ENCODE measurements around the gene OR51S1. TPM values are rescaled to one million over a fixed set of nuclear protein-coding genes. Genes with fewer than 3 reads are reported as not detected.

The OR51S1 gene
- total RNA-seq (ENCODE audit: low replicate concordance): not detected in 2 replicates

GRCh38 chr11:4848908-4849532 lies at the start of gene OR51S1:
Gene OR51S1, minus strand, starts transcription at chr11:4849208. Its CDS starts 0 bp downstream, at chr11:4849208.

GRCh38 chr11:4881860-4882500 lies 33.0 kb upstream of the OR51S1 start, which contains the start of gene OR51T1:
Gene OR51T1, plus strand, starts transcription at chr11:4881900. Its CDS starts 0 bp downstream, at chr11:4881900.

DNA sequence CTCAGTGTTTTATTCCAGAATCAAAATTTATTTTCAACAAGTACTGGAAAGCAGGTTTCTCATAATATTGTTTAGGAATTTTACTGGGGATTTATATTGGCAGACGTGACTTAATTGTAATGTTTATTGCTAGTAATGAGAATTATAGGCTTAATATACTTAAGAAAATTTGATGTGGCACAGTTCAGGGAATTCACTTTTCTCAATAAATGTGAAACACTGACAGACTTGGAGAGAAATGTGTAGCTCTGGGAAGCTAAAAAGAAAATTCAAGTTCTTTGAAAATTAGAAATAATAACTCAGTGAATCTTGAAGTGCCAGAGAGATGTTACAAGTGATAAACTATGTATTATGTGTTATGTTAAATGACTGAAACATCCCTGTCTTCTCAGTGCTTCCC lies 28.0 kb downstream of the OR51S1 start, which contains the start of gene OR51F2:
OR51F2 (plus strand) TSS at position 301 of the 400 bp plus-strand sequence. CDS start 101 bp downstream, outside the sequence.

DNA sequence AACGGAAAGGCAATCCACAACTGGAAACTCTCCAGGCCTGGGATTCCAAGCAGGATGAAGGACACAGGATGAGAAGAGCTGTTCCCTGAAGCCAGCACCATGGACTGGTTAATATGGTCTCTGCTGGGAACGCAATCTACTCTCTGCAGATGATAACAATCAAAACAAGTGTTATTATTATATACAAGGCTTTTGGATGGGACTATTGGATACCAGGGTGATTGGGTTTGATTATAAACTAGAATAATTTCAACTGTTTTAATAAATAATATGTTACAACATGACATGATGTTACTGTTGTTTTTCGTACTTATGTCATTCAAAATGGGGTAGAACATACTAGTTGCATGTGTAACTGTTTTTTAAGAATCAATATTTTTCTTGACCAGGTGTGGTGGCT lies 44.7 kb downstream of the OR51S1 start, which contains the start of gene OR52R1:
OR52R1 (minus strand) TSS at position 101 of the 400 bp plus-strand sequence; CDS start at position 101, 0 bp downstream.

Other genes with a start within 250 kb of the OR51S1 start
- 6.2 and 9.5 TPM in 2 replicates for gene TRIM68, start 241.0 kb downstream of the OR51S1 start, total RNA-seq (ENCODE audit: low replicate concordance)
- not detected in 2 replicates for gene OR51D1, start 211.7 kb downstream of the OR51S1 start, total RNA-seq (ENCODE audit: low replicate concordance)
- not detected in 2 replicates for gene OR51E1, start 205.2 kb downstream of the OR51S1 start, total RNA-seq (ENCODE audit: low replicate concordance)
- gene OR51E2, start 151.4 kb downstream of the OR51S1 start, total RNA-seq (ENCODE audit: low replicate concordance): under 0.01 TPM in 1 of 2 replicates, not detected in the other
- not detected in 2 replicates for gene MMP26, start 144.4 kb downstream of the OR51S1 start, total RNA-seq (ENCODE audit: low replicate concordance)
- gene OR51F1, start 79.3 kb downstream of the OR51S1 start, total RNA-seq (ENCODE audit: low replicate concordance): not detected in 2 replicates
- not detected in 2 replicates for gene OR52R1, start 44.8 kb downstream of the OR51S1 start, total RNA-seq (ENCODE audit: low replicate concordance)
- gene OR51F2, start 27.9 kb downstream of the OR51S1 start, total RNA-seq (ENCODE audit: low replicate concordance): not detected in 2 replicates
- not detected in 2 replicates for gene OR51T1, start 32.7 kb upstream of the OR51S1 start, total RNA-seq (ENCODE audit: low replicate concordance)
- not detected in 2 replicates for gene OR51A7, start 54.6 kb upstream of the OR51S1 start, total RNA-seq (ENCODE audit: low replicate concordance)
- not detected in 2 replicates for gene OR51G2, start 70.1 kb upstream of the OR51S1 start, total RNA-seq (ENCODE audit: low replicate concordance)
- not detected in 2 replicates for gene OR51G1, start 75.1 kb upstream of the OR51S1 start, total RNA-seq (ENCODE audit: low replicate concordance)
- not detected in 2 replicates for gene OR51A4, start 98.4 kb upstream of the OR51S1 start, total RNA-seq (ENCODE audit: low replicate concordance)
- not detected in 2 replicates for gene OR51A2, start 106.5 kb upstream of the OR51S1 start, total RNA-seq (ENCODE audit: low replicate concordance)
- not detected in 2 replicates for gene OR51L1, start 145.6 kb upstream of the OR51S1 start, total RNA-seq (ENCODE audit: low replicate concordance)
- not detected in 2 replicates for gene OR52J3, start 197.3 kb upstream of the OR51S1 start, total RNA-seq (ENCODE audit: low replicate concordance)
- not detected in 2 replicates for gene OR52E2, start 210.4 kb upstream of the OR51S1 start, total RNA-seq (ENCODE audit: low replicate concordance)
- gene OR52E1, start 220.4 kb upstream of the OR51S1 start, total RNA-seq (ENCODE audit: low replicate concordance): not detected in 2 replicates